Activated CD4-positive, alpha-beta T cell treated with anti-CD3 and anti-CD28 coated beads, Interleukin-10, Interleukin-2, amounts not matched to agents 100 ng/mL and 50 ng/mL, durations not matched to agents 16 hours and 8 hours (primary cell): ENCODE measurements around the gene NOP14.
"Not testable (repeated sequence)": the region's sequence is repeated elsewhere in the genome, so short reads cannot be mapped to it uniquely, and the experiment has no call there.

Experiments
- DNase-seq: peaks from one replicate; pipeline ENCODE4 v3.0.0-alpha.2; 2020

NOP14 gene

GRCh38 chr4:2963175-2963965, at the start of gene NOP14, which contains the start of gene GRK4:
Gene NOP14 (minus strand): TSS chr4:2963406. CDS start chr4:2963319, 87 bp downstream.
Gene GRK4 (plus strand): TSS chr4:2963571. CDS start chr4:2964071, 500 bp downstream.
- DNase-seq: peak; percentile 99

GRCh38 chr4:3011456-3012220, 48.4 kb upstream of the NOP14 start:
- no peak for DNase-seq

GRCh38 chr4:3010998-3011397, 47.8 kb upstream of the NOP14 start:
- DNase-seq: no peak

GRCh38 chr4:3010577-3010976, 47.4 kb upstream of the NOP14 start:
- no peak for DNase-seq

- peak; percentile 62 for DNase-seq
Observed at GRCh38 chr4:3009422-3009821, 46.2 kb upstream of the NOP14 start.

GRCh38 chr4:3007724-3008123, 44.5 kb upstream of the NOP14 start:
- DNase-seq: no peak

GRCh38 chr4:2996415-2996814, 33.2 kb upstream of the NOP14 start:
- DNase-seq: no peak

- DNase-seq: no peak
Observed at GRCh38 chr4:2995546-2996265, 32.5 kb upstream of the NOP14 start.

GRCh38 chr4:2994917-2995316, 31.7 kb upstream of the NOP14 start:
- no peak for DNase-seq

GRCh38 chr4:2991243-2991642, 28.0 kb upstream of the NOP14 start:
- DNase-seq: no peak

- not testable (repeated sequence) for DNase-seq
Observed at GRCh38 chr4:2983715-2984114, 20.5 kb upstream of the NOP14 start.

- no peak for DNase-seq
Observed at GRCh38 chr4:2982012-2982411, 18.8 kb upstream of the NOP14 start.

- no peak for DNase-seq
Observed at GRCh38 chr4:2981256-2981819, 18.1 kb upstream of the NOP14 start.

GRCh38 chr4:2977211-2978088, 14.2 kb upstream of the NOP14 start:
- no peak for DNase-seq

- no peak for DNase-seq
Observed at GRCh38 chr4:2971275-2971674, 8.1 kb upstream of the NOP14 start.

GRCh38 chr4:2968381-2968780, 5.2 kb upstream of the NOP14 start:
- no peak for DNase-seq

- DNase-seq: no peak
Observed at GRCh38 chr4:2965262-2965661, 2.1 kb upstream of the NOP14 start.

- DNase-seq: no peak
Observed at GRCh38 chr4:2964706-2965258, 1.6 kb upstream of the NOP14 start.

- no peak for DNase-seq
Observed at GRCh38 chr4:2963966-2964471, 813 bp upstream of the NOP14 start.

GRCh38 chr4:2962614-2963174, 512 bp downstream of the NOP14 start:
- peak; percentile 58 for DNase-seq

GRCh38 chr4:2961811-2962441, 1.3 kb downstream of the NOP14 start:
- DNase-seq: peak; percentile 90
